Endothelial cell of umbilical vein (primary cell): ENCODE data around the gene TSEN34. TPM values are rescaled to one million over a fixed set of nuclear protein-coding genes. Genes with fewer than 3 reads are reported as not detected.
A peak's percentile ranks its signal among the peaks of the same experiment; 100 is the strongest.
"Not testable (repeated sequence)": the region's sequence is repeated elsewhere in the genome, so short reads cannot be mapped to it uniquely, and the experiment has no call there.

ENCODE experiments used
- BruUV-seq: library from RNA; stranded (reverse); fragments of 400-500 nt; replicated peaks from 2 replicates; lab custom pipeline; 2021; lab: Mats Ljungman, UMichigan
- CTCF ChIA-PET: fragments of 300-600, 350-600 bp; sonication (Branson Sonifier 250); formaldehyde crosslinking; loops from one replicate; lab custom pipeline; 2021; ENCODE audit warnings: antibody characterized with exemption, inconsistent platforms; lab: Charles Lee
- POLR2A ChIA-PET: fragments of 300-600, 350-600 bp; sonication (Branson Sonifier 250); formaldehyde crosslinking; loops from one replicate; lab custom pipeline; 2021; ENCODE audit warnings: antibody characterized with exemption, inconsistent platforms; lab: Charles Lee
- DNase-seq: peaks from one replicate; pipeline ENCODE4 v3.0.0-alpha.2; 2011; ENCODE audit warnings: low read depth, low spot score
- FAIRE-seq: peaks from 2 replicates; lab custom pipeline; 2011; peaks lifted over from hg19 to GRCh38; lab: Jason Lieb, UNC
- H2AFZ ChIP-seq: 2 replicates; pipeline ENCODE4 v1.6.0; 2012; ENCODE audit warnings: low read depth, low read length, control low read depth, inconsistent platforms
- H3K27ac ChIP-seq: 2 replicates; pipeline ENCODE4 v1.5.1; 2011; ENCODE audit warnings: low read depth, mild to moderate bottlenecking, control low read depth, low read length, moderate library complexity; ENCODE audit not compliant: insufficient read depth
- H3K27me3 ChIP-seq, 2 experiments: 2 replicates each; pipeline versions ENCODE4 v1.6.0 to v1.6.1; 2011; ENCODE audit warnings: low read length in 2 of 2, mixed read lengths in 1 of 2; ENCODE audit not compliant: control insufficient read depth in 2 of 2, insufficient read depth in 2 of 2
- H3K36me3 ChIP-seq, 2 experiments: 2 replicates in 1 of 2; 3 replicates in 1 of 2; pipeline ENCODE4 v1.5.1; 2011; ENCODE audit warnings: low read length in 2 of 2, mild to moderate bottlenecking in 1 of 2, moderate library complexity in 1 of 2; ENCODE audit not compliant: control insufficient read depth in 2 of 2, insufficient read depth in 2 of 2; ENCODE audit errors: extremely low read depth in 1 of 2
- H3K4me1 ChIP-seq: 3 replicates; pipeline ENCODE4 v1.5.1; 2011; ENCODE audit warnings: mild to moderate bottlenecking, low read length; ENCODE audit not compliant: control insufficient read depth, insufficient read depth; ENCODE audit errors: extremely low read depth
- H3K4me2 ChIP-seq: 2 replicates; pipeline ENCODE4 v1.6.1; 2011; ENCODE audit warnings: low read length, control low read depth, mixed read lengths; ENCODE audit not compliant: insufficient read depth
- H3K4me3 ChIP-seq, 3 experiments: fragments of 200-600 bp in 1 of 3; sonication (generic), shearing (Covaris generic) in 1 of 3; replicated peaks in 1 of 3; 2 replicates each; pipeline ENCODE4 v1.5.1; 2011 to 2016; ENCODE audit warnings: control low read depth in 3 of 3, low read length in 3 of 3, mild to moderate bottlenecking in 2 of 3, inconsistent platforms in 1 of 3, low read depth in 1 of 3, moderate library complexity in 1 of 3; ENCODE audit not compliant: insufficient read depth in 1 of 3
- H3K79me2 ChIP-seq: 2 replicates; pipeline ENCODE4 v1.6.0; 2012; ENCODE audit warnings: low read length, inconsistent platforms; ENCODE audit not compliant: control insufficient read depth, insufficient read depth
- H3K9ac ChIP-seq: replicated peaks from 2 replicates; pipeline ENCODE3; 2011; ENCODE audit warnings: low read length, control low read depth; ENCODE audit not compliant: insufficient read depth; ENCODE audit errors: extremely low read depth
- H3K9me1 ChIP-seq: replicated peaks from 3 replicates; pipeline ENCODE4 v1.6.0; 2011; ENCODE audit warnings: mild to moderate bottlenecking, low read length; ENCODE audit not compliant: control insufficient read depth, insufficient read depth; ENCODE audit errors: extremely low read depth
- H3K9me3 ChIP-seq: replicated peaks from 2 replicates; pipeline ENCODE4 v1.5.1; 2012; ENCODE audit warnings: low read length, inconsistent platforms; ENCODE audit not compliant: control insufficient read depth, insufficient read depth
- H4K20me1 ChIP-seq: replicated peaks from 2 replicates; pipeline ENCODE3; 2011; ENCODE audit warnings: mild to moderate bottlenecking, low read length; ENCODE audit not compliant: control insufficient read depth, insufficient read depth; ENCODE audit errors: extremely low read depth
- dilution Hi-C: fragments of 300-500 bp; cut with MboI; formaldehyde crosslinking; loops from one replicate; pipeline ENCODE4 v1.15.0; 2019; ENCODE audit warnings: low sequenced_read_pairs; ENCODE audit not compliant: extremely low pct_ligation_motif_present
- intact Hi-C: fragments of 100-400 bp; cut with micrococcal nuclease; formaldehyde crosslinking; loops from one replicate; pipeline ENCODE4 v1.10.0; 2022
- polyA plus RNA-seq, 4 experiments: library from polyadenylated mRNA; depleted of rRNA in 3 of 4; stranded (reverse) in 3 of 4; unstranded in 1 of 4; fragments of >200 nt; gene quantifications; 2 replicates each; pipeline versions ENCODE4 v1.2.1 to v1.2.3, GENCODE V29; 2011 to 2012; ENCODE audit warnings: missing spikeins in 1 of 4
- total RNA-seq: library from RNA; stranded (reverse); gene quantifications from 2 replicates; pipeline ENCODE4 v1.2.3, GENCODE V29; 2021

Gene TSEN34
- total and polyA plus RNA-seq, 2 donors (not counting 3 experiments of a cell fraction or from before 2014, with no cell fraction given), result 40.7 to 81.9 TPM

- H3K4me2 ChIP-seq, BruUV-seq, H3K4me1 ChIP-seq, H3K36me3 ChIP-seq, H2AFZ ChIP-seq, H3K9me3 ChIP-seq, H3K9me1 ChIP-seq, dilution Hi-C loops, POLR2A ChIA-PET, H4K20me1 ChIP-seq, H3K4me3 ChIP-seq, H3K27me3 ChIP-seq, H3K27ac ChIP-seq, H3K9ac ChIP-seq, H3K79me2 ChIP-seq, CTCF ChIA-PET, DNase-seq: not testable (repeated sequence)
- FAIRE-seq, result peak; percentile 48
- intact Hi-C loops, result loop anchor here (2.0 kb wide), 1 partner anchor 18 kb away; the partner anchor contains the start of gene LILRB3
These were observed 49.5 kb downstream of the TSEN34 start for GRCh38 chr19:54240372-54241336.

- H3K4me3 ChIP-seq, DNase-seq, H4K20me1 ChIP-seq, H3K27me3 ChIP-seq, H3K4me2 ChIP-seq, dilution Hi-C loops, H3K9ac ChIP-seq, H3K9me1 ChIP-seq, H2AFZ ChIP-seq, H3K9me3 ChIP-seq, intact Hi-C loops, H3K4me1 ChIP-seq, BruUV-seq, H3K36me3 ChIP-seq, CTCF ChIA-PET, FAIRE-seq, H3K79me2 ChIP-seq, POLR2A ChIA-PET, H3K27ac ChIP-seq: not testable (repeated sequence)
These were observed 51.1 kb downstream of the TSEN34 start for GRCh38 chr19:54242234-54242633.

GRCh38 chr19:54242646-54243045, 51.5 kb downstream of the TSEN34 start, which contains the start of gene LILRA6:
LILRA6 (minus strand) TSS chr19:54242790.
- intact Hi-C loops, H3K27ac ChIP-seq, H4K20me1 ChIP-seq, H3K9ac ChIP-seq, H3K36me3 ChIP-seq, BruUV-seq, H3K4me1 ChIP-seq, H3K4me2 ChIP-seq, FAIRE-seq, H3K9me1 ChIP-seq, CTCF ChIA-PET, POLR2A ChIA-PET, H3K4me3 ChIP-seq, H3K9me3 ChIP-seq, H3K27me3 ChIP-seq, H2AFZ ChIP-seq, dilution Hi-C loops, H3K79me2 ChIP-seq, DNase-seq: not testable (repeated sequence)

- DNase-seq, H3K9me3 ChIP-seq, H3K27me3 ChIP-seq, H3K9me1 ChIP-seq, H4K20me1 ChIP-seq, POLR2A ChIA-PET, H3K79me2 ChIP-seq, FAIRE-seq, H3K4me2 ChIP-seq, H3K27ac ChIP-seq, H3K36me3 ChIP-seq, H2AFZ ChIP-seq, CTCF ChIA-PET, H3K4me3 ChIP-seq, intact Hi-C loops, H3K9ac ChIP-seq, dilution Hi-C loops, BruUV-seq: not testable (repeated sequence)
- H3K4me1 ChIP-seq, result peaks cover 15% of the 10 kb centered on the region
These were observed 52.7 kb downstream of the TSEN34 start for GRCh38 chr19:54243809-54244208.
